MM.1S (cell line): ENCODE data around the gene PRRX2.

Experiments used
- DNase-seq: peaks from one replicate; pipeline ENCODE4 v3.0.0-alpha.2; 2015
- H2AFZ ChIP-seq: fragments of 300-600 bp; sonication (generic); 2 replicates; pipeline ENCODE4 v1.6.0; 2016; ENCODE audit warnings: antibody characterized with exemption, low read length
- H3F3A ChIP-seq: fragments of 300-600 bp; sonication (generic); 2 replicates; pipeline ENCODE4 v1.6.1; 2016; ENCODE audit warnings: mild to moderate bottlenecking, antibody characterized with exemption, low read length, moderate library complexity, mixed read lengths; ENCODE audit not compliant: insufficient read depth
- H3K27ac ChIP-seq: fragments of 300-600 bp; sonication (generic); 2 replicates; pipeline ENCODE4 v1.5.1; 2016; ENCODE audit warnings: mild to moderate bottlenecking, low read length
- H3K27me3 ChIP-seq: fragments of 300-600 bp; sonication (generic); replicated peaks from 2 replicates; pipeline ENCODE4 v1.6.0; 2016; ENCODE audit warnings: low read length; ENCODE audit not compliant: insufficient read depth
- H3K36me3 ChIP-seq: fragments of 300-600 bp; sonication (generic); replicated peaks from 2 replicates; pipeline ENCODE4 v1.6.1; 2016; ENCODE audit warnings: mild to moderate bottlenecking, low read length, mixed read lengths; ENCODE audit not compliant: insufficient read depth
- H3K4me1 ChIP-seq: fragments of 300-600 bp; sonication (generic); 2 replicates; pipeline ENCODE4 v1.6.1; 2016; ENCODE audit warnings: low read length, mixed read lengths
- H3K4me2 ChIP-seq: fragments of 300-600 bp; sonication (generic); 2 replicates; pipeline ENCODE4 v1.6.0; 2016; ENCODE audit warnings: low read depth, low read length
- H3K4me3 ChIP-seq: fragments of 300-600 bp; sonication (generic); 2 replicates; pipeline ENCODE4 v1.5.1; 2016; ENCODE audit warnings: low read length, mixed read lengths
- H3K79me2 ChIP-seq: fragments of 300-600 bp; sonication (generic); 2 replicates; pipeline ENCODE4 v1.6.1; 2016; ENCODE audit warnings: mixed run types, low read length, mixed read lengths
- H3K9ac ChIP-seq: fragments of 300-600 bp; sonication (generic); 2 replicates; pipeline ENCODE4 v1.6.1; 2016; ENCODE audit warnings: low read length, mixed read lengths
- H3K9me2 ChIP-seq: fragments of 300-600 bp; sonication (generic); replicated peaks from 2 replicates; pipeline ENCODE4 v1.6.1; 2016; ENCODE audit warnings: mild to moderate bottlenecking, low read length, mixed read lengths; ENCODE audit not compliant: insufficient read depth
- H3K9me3 ChIP-seq: fragments of 300-600 bp; sonication (generic); replicated peaks from 2 replicates; pipeline ENCODE4 v1.6.1; 2016; ENCODE audit warnings: mild to moderate bottlenecking, low read length, mixed read lengths; ENCODE audit not compliant: insufficient read depth
- H4K20me1 ChIP-seq: fragments of 300-600 bp; sonication (generic); 2 replicates; pipeline ENCODE4 v1.6.1; 2016; ENCODE audit warnings: mild to moderate bottlenecking, low read length, moderate library complexity, mixed read lengths; ENCODE audit not compliant: insufficient read depth
- CTCF ChIP-seq: fragments of 300-600 bp; sonication (generic); IDR thresholded peaks from 2 replicates; pipeline ENCODE4 v1.5.1; 2016; ENCODE audit warnings: antibody characterized with exemption, low read length, mixed read lengths
- EZH2 ChIP-seq: fragments of 300-600 bp; sonication (generic); optimal IDR thresholded peaks from 2 replicates; pipeline ENCODE3; 2017; ENCODE audit warnings: low read depth, mild to moderate bottlenecking, antibody characterized with exemption, low read length, mixed read lengths
- EZH2phosphoT487 ChIP-seq: fragments of 300-600 bp; sonication (generic); IDR thresholded peaks from 2 replicates; pipeline ENCODE4 v1.6.1; 2018; ENCODE audit warnings: antibody characterized with exemption, low read length

Gene PRRX2

GRCh38 chr9:129677456-129677855 lies 12.0 kb downstream of the PRRX2 start:
- Histone ChIP-seq H3K4me2 (no peak overlapping the region), H3K9ac (no peak overlapping the region), H4K20me1 (no peaks in the 10 kb centered on the region), H3K36me3 (no peaks in the 10 kb centered on the region), H3K27ac (no peak overlapping the region), H3K4me1 (no peaks in the 10 kb centered on the region), H3K27me3 (peaks cover 94% of the 10 kb centered on the region), H3K4me3 (no peak overlapping the region), H2AFZ (no peak overlapping the region), H3K9me3 (no peaks in the 10 kb centered on the region), H3K79me2 (no peaks in the 10 kb centered on the region), H3K9me2 (no peaks in the 10 kb centered on the region), H3F3A (no peaks in the 10 kb centered on the region)
- TF ChIP-seq EZH2phosphoT487 (no peak), EZH2 (no peak), CTCF (no peak)
- no peak for DNase-seq

- no peak for TF ChIP-seq EZH2phosphoT487
- TF ChIP-seq EZH2: no peak
- TF ChIP-seq CTCF: no peak
- Histone ChIP-seq H3K4me2 (no peak overlapping the region), H3K4me1 (no peaks in the 10 kb centered on the region), H4K20me1 (no peaks in the 10 kb centered on the region), H3F3A (no peaks in the 10 kb centered on the region), H3K4me3 (no peak overlapping the region), H3K27me3 (peaks cover 90% of the 10 kb centered on the region), H3K9ac (no peak overlapping the region), H3K9me3 (no peaks in the 10 kb centered on the region), H2AFZ (no peak overlapping the region), H3K36me3 (no peaks in the 10 kb centered on the region), H3K79me2 (no peaks in the 10 kb centered on the region), H3K9me2 (no peaks in the 10 kb centered on the region), H3K27ac (no peak overlapping the region)
- no peak for DNase-seq
These were observed 13.4 kb downstream of the PRRX2 start for GRCh38 chr9:129678844-129679243.

GRCh38 chr9:129679537-129679936 lies 14.1 kb downstream of the PRRX2 start:
- no peak overlapping the region for H3K4me2 ChIP-seq
- H3K79me2 ChIP-seq: no peaks in the 10 kb centered on the region
- H3K4me3 ChIP-seq: no peak overlapping the region
- no peaks in the 10 kb centered on the region for H3F3A ChIP-seq
- peaks cover 86% of the 10 kb centered on the region for H3K27me3 ChIP-seq
- no peak overlapping the region for H2AFZ ChIP-seq
- DNase-seq: no peak
- no peaks in the 10 kb centered on the region for H4K20me1 ChIP-seq
- no peaks in the 10 kb centered on the region for H3K36me3 ChIP-seq
- TF ChIP-seq EZH2: no peak
- TF ChIP-seq EZH2phosphoT487: no peak
- TF ChIP-seq CTCF: no peak
- no peaks in the 10 kb centered on the region for H3K9me2 ChIP-seq
- no peaks in the 10 kb centered on the region for H3K4me1 ChIP-seq
- H3K9ac ChIP-seq: no peak overlapping the region
- H3K9me3 ChIP-seq: no peaks in the 10 kb centered on the region
- H3K27ac ChIP-seq: no peak overlapping the region
